HG03558 (cell line): ENCODE results near the gene FANCL.
A peak's percentile ranks its signal among the peaks of the same experiment; 100 is the strongest.
"Not testable (repeated sequence)": the region's sequence is repeated elsewhere in the genome, so short reads cannot be mapped to it uniquely, and the experiment has no call there.

Experiments used
- ATAC-seq: cut with Tn5 transposase; IDR thresholded peaks from one replicate; pipeline ENCODE4 v1.9.1; 2021; ENCODE audit warnings: moderate number of reproducible peaks; ENCODE audit not compliant: unreplicated experiment; ENCODE audit errors: extremely low read depth

Gene FANCL

GRCh38 chr2:58240670-58241545 is at the start of gene FANCL:
TSS of gene FANCL (minus strand) at chr2:58241325. CDS start at chr2:58241313, 12 bp downstream.
- ATAC-seq, result peak; percentile 53

- ATAC-seq, result no peak
Observed at GRCh38 chr2:58289029-58289428, 47.9 kb upstream of the FANCL start.

- ATAC-seq, result no peak
Observed at GRCh38 chr2:58283931-58284330, 42.8 kb upstream of the FANCL start.

- ATAC-seq, result not testable (repeated sequence)
Observed at GRCh38 chr2:58275144-58275543, 34.0 kb upstream of the FANCL start.

- no peak for ATAC-seq
Observed at GRCh38 chr2:58271826-58272225, 30.7 kb upstream of the FANCL start.

GRCh38 chr2:58268685-58269084 is 27.6 kb upstream of the FANCL start:
- no peak for ATAC-seq

- no peak for ATAC-seq
Observed at GRCh38 chr2:58266211-58266610, 25.1 kb upstream of the FANCL start.

- no peak for ATAC-seq
Observed at GRCh38 chr2:58261209-58261608, 20.1 kb upstream of the FANCL start.

GRCh38 chr2:58258456-58258855 is 17.3 kb upstream of the FANCL start:
- peak; percentile 50 for ATAC-seq

GRCh38 chr2:58251331-58252201 is 10.4 kb upstream of the FANCL start:
- ATAC-seq, result not testable (repeated sequence)

- ATAC-seq, result no peak
Observed at GRCh38 chr2:58241546-58241864, 380 bp upstream of the FANCL start.

GRCh38 chr2:58239243-58239925 is 1.7 kb downstream of the FANCL start:
- no peak for ATAC-seq

- ATAC-seq, result no peak
Observed at GRCh38 chr2:58237741-58238140, 3.4 kb downstream of the FANCL start.

- ATAC-seq, result no peak
Observed at GRCh38 chr2:58235984-58236383, 5.1 kb downstream of the FANCL start.

GRCh38 chr2:58235170-58235569 is 6.0 kb downstream of the FANCL start:
- no peak for ATAC-seq

GRCh38 chr2:58228299-58228698 is 12.8 kb downstream of the FANCL start:
- no peak for ATAC-seq

- ATAC-seq, result no peak
Observed at GRCh38 chr2:58227171-58227917, 13.8 kb downstream of the FANCL start.

- no peak for ATAC-seq
Observed at GRCh38 chr2:58221909-58222308, 19.2 kb downstream of the FANCL start.

GRCh38 chr2:58215429-58215828 is 25.7 kb downstream of the FANCL start:
- no peak for ATAC-seq

GRCh38 chr2:58210951-58211568 is 30.1 kb downstream of the FANCL start:
- ATAC-seq, result not testable (repeated sequence)
